ENCODE measurements around the gene NELL2.

NELL2 gene

GRCh38 chr12:44484862-44485261 lies 391.3 kb downstream of the NELL2 start:
- no peak for TF ChIP-seq CTCF (IDR thresholded peaks at IDR 0.05; ENCODE audit: low read length, missing control alignments)
- H3K4me3 ChIP-seq (replicated peaks; ENCODE audit: low read depth, low read length), result no peak overlapping the region
- DNase-seq (ENCODE audit: low read depth), result no peak

GRCh38 chr12:44477331-44477980 lies 398.7 kb downstream of the NELL2 start:
- TF ChIP-seq CTCF (IDR thresholded peaks at IDR 0.05; ENCODE audit: low read length, missing control alignments), result no peak
- no peak for DNase-seq (ENCODE audit: low read depth)

GRCh38 chr12:44476683-44477082 lies 399.4 kb downstream of the NELL2 start:
- no peak overlapping the region for H3K4me3 ChIP-seq (replicated peaks; ENCODE audit: low read depth, low read length)
- no peak for DNase-seq (ENCODE audit: low read depth)
- TF ChIP-seq CTCF (IDR thresholded peaks at IDR 0.05; ENCODE audit: low read length, missing control alignments), result no peak

More at GRCh38 chr12:44477331-44477980, 398.7 kb downstream of the NELL2 start:
- H3K4me3 ChIP-seq (replicated peaks; ENCODE audit: low read depth, low read length), result no peak overlapping the region

- TF ChIP-seq CTCF (IDR thresholded peaks at IDR 0.05; ENCODE audit: low read length, missing control alignments), result no peak
- H3K4me3 ChIP-seq (replicated peaks; ENCODE audit: low read depth, low read length), result no peak overlapping the region
- DNase-seq (ENCODE audit: low read depth), result no peak
Measured at GRCh38 chr12:44465139-44465538, 411.0 kb downstream of the NELL2 start.

- DNase-seq (ENCODE audit: low read depth), result no peak
- H3K4me3 ChIP-seq (replicated peaks; ENCODE audit: low read depth, low read length), result no peak overlapping the region
- TF ChIP-seq CTCF (IDR thresholded peaks at IDR 0.05; ENCODE audit: low read length, missing control alignments), result no peak
Measured at GRCh38 chr12:44464180-44464579, 411.9 kb downstream of the NELL2 start.

GRCh38 chr12:44462729-44463128 lies 413.4 kb downstream of the NELL2 start:
- no peak overlapping the region for H3K4me3 ChIP-seq (replicated peaks; ENCODE audit: low read depth, low read length)
- DNase-seq (ENCODE audit: low read depth), result no peak
- no peak for TF ChIP-seq CTCF (IDR thresholded peaks at IDR 0.05; ENCODE audit: low read length, missing control alignments)

- no peak for DNase-seq (ENCODE audit: low read depth)
- no peak overlapping the region for H3K4me3 ChIP-seq (replicated peaks; ENCODE audit: low read depth, low read length)
- no peak for TF ChIP-seq CTCF (IDR thresholded peaks at IDR 0.05; ENCODE audit: low read length, missing control alignments)
Measured at GRCh38 chr12:44460261-44460660, 415.9 kb downstream of the NELL2 start.
